KOPT-K1 (cell line): ENCODE results near the gene CXCR4.

Experiments used
- H3K27ac ChIP-seq: fragments of 200-600 bp; sonication (generic); 2 replicates; pipeline ENCODE4 v1.5.1; 2016; ENCODE audit warnings: antibody characterized with exemption, mild to moderate bottlenecking, low read depth, low read length; ENCODE audit not compliant: poor library complexity, severe bottlenecking
- H3K36me3 ChIP-seq: fragments of 200-600 bp; sonication (generic); 2 replicates; pipeline ENCODE4 v1.5.1; 2017; ENCODE audit warnings: antibody characterized with exemption, mild to moderate bottlenecking, low read length, moderate library complexity; ENCODE audit not compliant: insufficient read depth
- H3K9me3 ChIP-seq: fragments of 200-600 bp; sonication (generic); 2 replicates; pipeline ENCODE4 v1.5.1; 2017; ENCODE audit warnings: antibody characterized with exemption, low read length, mild to moderate bottlenecking; ENCODE audit not compliant: insufficient read depth, poor library complexity, severe bottlenecking

The CXCR4 gene

GRCh38 chr2:136117909-136118818, at the start of gene CXCR4:
TSS of gene CXCR4 (minus strand) at chr2:136118149. CDS start at chr2:136118060, 89 bp downstream.
- Histone ChIP-seq H3K27ac (peak within 1 kb of the TSS; percentile 99), H3K9me3 (no peaks in the 10 kb centered on the region), H3K36me3 (peaks cover 35% of the 10 kb centered on the region)

GRCh38 chr2:136164280-136164776, 46.4 kb upstream of the CXCR4 start:
- H3K36me3 ChIP-seq, result no peaks in the 10 kb centered on the region
- no peak overlapping the region for H3K27ac ChIP-seq
- no peaks in the 10 kb centered on the region for H3K9me3 ChIP-seq

DNA sequence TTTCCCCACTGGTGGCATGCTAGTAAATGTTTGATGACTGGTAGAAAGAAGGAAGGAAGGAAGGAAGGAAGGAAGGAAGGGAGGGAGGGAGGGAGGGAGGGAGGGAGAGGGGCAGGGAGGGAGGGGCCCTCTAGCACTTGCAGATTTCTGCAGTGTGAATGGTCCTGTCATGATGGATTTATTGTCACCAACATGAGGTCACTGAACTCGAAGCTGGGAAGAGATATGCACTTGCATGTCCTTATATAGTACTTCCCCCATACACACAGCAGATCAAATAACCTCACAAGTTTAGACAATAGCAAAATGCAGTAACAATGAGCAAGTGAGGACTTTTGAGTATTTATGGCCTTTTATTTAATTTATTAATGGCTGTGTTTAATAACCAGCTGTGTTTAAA, 44.5 kb upstream of the CXCR4 start:
- Histone ChIP-seq H3K27ac (no peak overlapping the region), H3K9me3 (no peaks in the 10 kb centered on the region), H3K36me3 (no peaks in the 10 kb centered on the region)

GRCh38 chr2:136156411-136156810, 38.5 kb upstream of the CXCR4 start:
- Histone ChIP-seq H3K27ac (no peak overlapping the region), H3K36me3 (no peaks in the 10 kb centered on the region), H3K9me3 (no peaks in the 10 kb centered on the region)

GRCh38 chr2:136154384-136154783, 36.4 kb upstream of the CXCR4 start:
- Histone ChIP-seq H3K27ac (no peak overlapping the region), H3K36me3 (no peaks in the 10 kb centered on the region), H3K9me3 (no peaks in the 10 kb centered on the region)

DNA sequence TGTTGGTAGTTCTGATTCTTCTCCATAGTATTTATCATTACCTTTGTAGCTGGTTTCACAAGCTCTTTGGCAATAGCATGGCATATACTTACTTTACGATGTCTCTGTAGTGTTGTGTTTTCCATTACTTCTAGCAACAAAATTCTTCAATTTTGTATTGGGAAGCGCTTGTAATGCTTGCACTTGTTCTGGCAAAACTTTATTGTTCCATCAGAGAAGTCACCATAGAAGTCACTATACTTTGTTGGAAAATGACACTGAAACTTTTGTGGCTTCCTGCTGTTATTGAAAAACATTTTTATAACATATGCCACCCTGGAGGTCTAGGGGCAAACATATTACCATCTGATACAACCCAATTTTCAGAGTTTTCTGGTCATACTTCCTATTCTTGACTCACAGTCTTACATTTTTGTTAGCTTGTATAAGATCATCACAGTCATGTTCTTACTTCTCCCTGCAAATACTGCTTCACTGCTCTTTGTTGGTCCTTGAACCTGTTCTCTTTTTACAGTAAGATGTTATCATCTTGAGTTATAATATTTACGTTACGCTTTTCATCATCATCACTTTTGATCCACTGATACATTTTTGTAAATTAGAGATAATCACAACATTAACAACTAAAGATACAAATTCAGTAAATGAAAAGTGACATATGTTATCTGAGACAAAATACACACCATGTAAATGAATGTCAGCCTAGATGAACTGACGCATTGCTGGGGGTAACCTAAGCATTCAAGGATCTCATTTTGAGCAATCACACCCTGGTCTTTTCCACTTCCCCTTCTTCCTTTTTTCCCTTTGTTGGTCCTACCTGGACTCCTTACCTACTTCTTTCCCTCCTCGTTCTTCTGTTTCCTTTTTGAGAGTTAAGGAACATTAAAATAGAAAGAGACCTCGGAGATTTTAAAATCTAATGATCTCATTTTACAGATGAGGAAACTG, 33.3 kb upstream of the CXCR4 start:
- no peaks in the 10 kb centered on the region for H3K9me3 ChIP-seq
- H3K27ac ChIP-seq, result no peak overlapping the region
- H3K36me3 ChIP-seq, result no peaks in the 10 kb centered on the region

DNA sequence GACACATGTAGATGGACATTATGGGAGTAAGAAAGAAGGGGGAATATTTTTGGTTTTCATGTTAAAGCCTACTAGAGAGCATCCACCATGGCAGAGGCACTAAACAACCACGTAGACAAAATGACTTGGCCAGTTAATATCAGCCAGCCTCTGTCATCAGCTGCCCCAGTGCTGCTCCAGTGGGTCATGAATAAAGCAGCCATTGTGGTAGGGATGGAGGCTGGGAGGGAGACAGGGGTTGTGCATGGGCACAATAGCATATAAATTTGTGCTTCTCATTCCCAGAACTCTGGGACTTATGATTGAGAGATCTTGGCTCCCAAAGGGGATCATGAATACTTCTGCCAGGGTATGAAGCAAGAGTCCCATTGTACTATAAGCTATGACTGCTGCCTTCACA, 31.1 kb upstream of the CXCR4 start:
- Histone ChIP-seq H3K36me3 (no peaks in the 10 kb centered on the region), H3K27ac (no peak overlapping the region), H3K9me3 (no peaks in the 10 kb centered on the region)

DNA sequence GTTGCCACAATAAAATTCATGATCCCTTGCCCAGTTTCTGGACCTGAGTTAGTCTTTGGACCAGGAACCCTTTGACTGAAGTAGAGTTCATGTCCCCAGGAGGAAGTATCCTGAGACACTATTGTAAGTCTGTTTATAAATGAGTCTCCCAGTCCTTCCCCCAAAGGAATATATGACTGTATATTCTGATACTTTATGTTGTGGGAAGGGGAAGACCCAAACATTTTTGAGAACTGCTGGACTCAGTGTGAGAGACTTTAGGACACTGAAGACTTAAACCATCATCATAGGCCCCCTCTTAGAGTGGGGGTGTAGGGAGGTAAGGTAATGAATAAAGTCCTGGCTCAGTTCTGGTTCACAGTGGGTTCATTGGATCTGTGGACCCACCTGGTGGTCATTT, 28.6 kb upstream of the CXCR4 start:
- no peaks in the 10 kb centered on the region for H3K36me3 ChIP-seq
- no peaks in the 10 kb centered on the region for H3K9me3 ChIP-seq
- H3K27ac ChIP-seq, result no peak overlapping the region

DNA sequence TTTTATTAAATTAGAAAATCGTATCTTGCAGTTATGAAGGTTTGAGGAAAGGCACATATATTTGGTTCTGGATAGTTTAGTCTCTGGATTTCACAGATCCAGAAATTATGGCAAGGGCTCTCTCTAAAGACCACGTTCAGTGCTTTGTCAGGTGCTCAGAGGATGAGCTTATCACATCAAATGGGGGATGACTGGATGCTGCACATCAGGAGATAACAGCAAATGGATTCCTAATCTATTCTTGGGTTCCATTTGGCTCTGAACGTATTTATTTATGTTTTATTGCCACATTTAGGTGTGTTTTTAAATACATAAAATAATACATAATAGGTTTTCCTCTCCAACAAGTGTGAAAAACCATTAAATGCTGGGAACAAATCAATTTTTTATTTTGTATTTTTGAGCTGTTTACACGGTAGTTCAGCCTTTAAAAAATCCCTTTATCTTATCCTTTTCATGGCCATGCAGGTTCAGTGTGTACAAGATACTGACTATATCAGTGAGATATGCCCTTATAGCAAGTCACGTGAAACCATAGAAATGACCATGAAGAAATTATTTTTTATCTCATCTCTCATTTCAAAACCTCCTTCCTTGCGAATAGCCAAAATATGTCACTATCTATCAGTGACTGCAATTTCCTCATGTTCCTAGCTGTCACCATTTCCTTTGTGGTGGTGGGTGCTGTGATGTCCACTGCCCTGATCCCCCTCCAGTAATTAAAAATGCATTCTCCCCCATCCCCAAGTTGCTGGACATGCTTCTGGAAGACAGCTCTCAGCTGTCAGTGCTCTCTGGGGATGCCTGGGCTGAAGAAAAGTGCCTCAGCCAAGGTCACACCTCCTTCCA, 25.9 kb upstream of the CXCR4 start:
- Histone ChIP-seq H3K36me3 (no peaks in the 10 kb centered on the region), H3K9me3 (no peaks in the 10 kb centered on the region), H3K27ac (no peak overlapping the region)

GRCh38 chr2:136141510-136142149, 23.7 kb upstream of the CXCR4 start:
- H3K36me3 ChIP-seq, result no peaks in the 10 kb centered on the region
- H3K27ac ChIP-seq, result no peak overlapping the region
- no peaks in the 10 kb centered on the region for H3K9me3 ChIP-seq

GRCh38 chr2:136139631-136140030, 21.7 kb upstream of the CXCR4 start:
- Histone ChIP-seq H3K9me3 (no peaks in the 10 kb centered on the region), H3K27ac (peak overlapping the region; percentile 98), H3K36me3 (no peaks in the 10 kb centered on the region)

DNA sequence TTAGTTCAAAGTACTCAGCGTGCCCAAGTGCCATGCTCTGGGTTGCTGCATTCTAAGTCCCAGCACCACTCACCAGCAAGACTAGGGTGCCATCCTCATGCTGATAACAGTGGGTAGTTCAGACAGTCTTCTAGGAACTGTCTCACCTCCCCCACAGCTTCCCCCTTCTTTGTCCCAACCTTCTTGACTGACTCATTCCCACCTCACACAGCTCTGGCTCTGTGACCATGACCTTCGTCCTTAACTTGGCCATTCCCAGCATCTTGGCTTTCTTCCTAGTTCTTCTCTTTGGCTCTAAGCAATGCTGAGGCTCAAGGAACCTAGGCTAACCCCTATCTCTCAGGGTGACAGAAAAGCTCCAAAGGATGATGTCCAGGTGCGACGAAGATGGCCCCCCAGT, 20.0 kb upstream of the CXCR4 start:
- H3K36me3 ChIP-seq, result no peaks in the 10 kb centered on the region
- peak overlapping the region; percentile 98 for H3K27ac ChIP-seq
- no peaks in the 10 kb centered on the region for H3K9me3 ChIP-seq

DNA sequence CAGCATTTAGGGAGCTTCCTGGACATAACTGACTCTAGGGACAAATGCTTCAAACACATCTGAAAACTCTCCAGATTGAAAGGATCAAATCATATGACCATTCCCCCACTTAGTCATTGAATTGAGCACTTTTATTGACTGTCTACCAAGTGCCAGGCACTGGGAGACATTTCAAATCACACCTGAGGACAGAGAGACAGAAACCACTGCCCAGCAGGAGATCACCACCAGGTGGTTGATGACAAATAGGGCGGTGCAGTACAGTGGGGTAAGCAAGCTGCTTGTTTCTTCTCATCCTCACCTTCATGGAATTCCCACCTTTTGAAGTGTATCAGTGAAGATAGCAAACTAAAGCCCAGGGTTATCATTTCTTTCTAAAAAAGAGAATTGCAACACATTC, 19.0 kb upstream of the CXCR4 start:
- no peaks in the 10 kb centered on the region for H3K9me3 ChIP-seq
- H3K27ac ChIP-seq, result peak overlapping the region; percentile 98
- no peaks in the 10 kb centered on the region for H3K36me3 ChIP-seq
